ENCODE results near the gene TCF3. TPM values are rescaled to one million over a fixed set of nuclear protein-coding genes. Genes with fewer than 3 reads are reported as not detected.

The TCF3 gene
- polyA plus RNA-seq, 1 experiment: 51.7 TPM

DNA sequence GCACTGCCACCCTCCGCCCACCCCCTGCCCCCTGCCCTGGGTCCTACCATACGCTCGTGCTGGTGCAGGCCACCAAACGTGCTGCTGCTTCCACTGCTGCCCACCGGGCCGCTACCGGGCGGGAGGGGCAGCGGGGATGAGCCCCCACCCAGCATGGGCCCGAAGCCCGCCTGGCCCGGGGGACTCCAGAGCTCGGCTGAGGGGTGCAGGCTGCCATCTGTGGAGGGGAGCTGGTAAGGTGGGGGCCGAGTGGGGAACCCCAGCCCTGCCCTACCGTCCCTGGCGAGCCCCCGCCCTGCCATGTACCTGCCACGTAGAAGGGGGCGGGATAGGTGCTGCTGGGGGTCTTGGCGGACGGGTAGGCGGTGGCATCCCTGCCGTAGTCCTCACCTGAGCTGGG, 30.4 kb downstream of the TCF3 start:
- Histone ChIP-seq H3K27me3 (ENCODE audit: control insufficient read depth, insufficient read depth, low read length) (no peaks in the 10 kb centered on the region), H3K27ac (ENCODE audit: low read depth, low read length) (no peak overlapping the region), H3K4me3 (ENCODE audit: low read depth, low read length) (no peak overlapping the region), H3K9me3 (ENCODE audit: control insufficient read depth, insufficient read depth, low read length) (peaks cover 7% of the 10 kb centered on the region; the same call in 1 of the 2 replicates)
- POLR2A ChIA-PET: no interaction called here
- no peak for DNase-seq (ENCODE audit: low read depth, low spot score)
- CTCF ChIA-PET: no interaction called here
- TF ChIP-seq, protein P1, sequence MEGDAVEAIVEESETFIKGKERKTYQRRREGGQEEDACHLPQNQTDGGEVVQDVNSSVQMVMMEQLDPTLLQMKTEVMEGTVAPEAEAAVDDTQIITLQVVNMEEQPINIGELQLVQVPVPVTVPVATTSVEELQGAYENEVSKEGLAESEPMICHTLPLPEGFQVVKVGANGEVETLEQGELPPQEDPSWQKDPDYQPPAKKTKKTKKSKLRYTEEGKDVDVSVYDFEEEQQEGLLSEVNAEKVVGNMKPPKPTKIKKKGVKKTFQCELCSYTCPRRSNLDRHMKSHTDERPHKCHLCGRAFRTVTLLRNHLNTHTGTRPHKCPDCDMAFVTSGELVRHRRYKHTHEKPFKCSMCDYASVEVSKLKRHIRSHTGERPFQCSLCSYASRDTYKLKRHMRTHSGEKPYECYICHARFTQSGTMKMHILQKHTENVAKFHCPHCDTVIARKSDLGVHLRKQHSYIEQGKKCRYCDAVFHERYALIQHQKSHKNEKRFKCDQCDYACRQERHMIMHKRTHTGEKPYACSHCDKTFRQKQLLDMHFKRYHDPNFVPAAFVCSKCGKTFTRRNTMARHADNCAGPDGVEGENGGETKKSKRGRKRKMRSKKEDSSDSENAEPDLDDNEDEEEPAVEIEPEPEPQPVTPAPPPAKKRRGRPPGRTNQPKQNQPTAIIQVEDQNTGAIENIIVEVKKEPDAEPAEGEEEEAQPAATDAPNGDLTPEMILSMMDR (IDR thresholded peaks at IDR 0.05; ENCODE audit: low read depth, low read length): no peak

DNA sequence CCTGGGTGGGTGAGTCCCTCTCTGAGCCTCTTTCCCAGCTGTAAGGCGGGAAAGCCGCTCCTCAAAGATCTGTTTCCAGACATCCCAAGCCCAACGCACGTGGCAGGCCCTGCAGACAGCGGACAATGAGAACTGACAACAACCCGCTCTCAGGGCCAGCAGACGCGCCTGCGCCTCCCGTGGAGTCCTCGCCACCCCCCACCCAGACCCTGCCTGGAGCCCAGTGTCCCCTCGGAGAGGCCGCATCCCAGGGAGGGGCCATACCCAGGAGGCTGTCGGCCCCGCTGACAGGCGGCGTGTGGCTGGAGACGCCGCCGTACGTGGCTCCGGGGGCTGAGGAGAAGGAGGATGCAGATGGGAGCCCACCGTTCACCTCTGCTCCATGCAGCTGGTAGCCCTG, 30.8 kb downstream of the TCF3 start:
- H3K9me3 ChIP-seq (ENCODE audit: control insufficient read depth, insufficient read depth, low read length): peaks cover 7% of the 10 kb centered on the region; the same call in 1 of the 2 replicates
- POLR2A ChIA-PET: no interaction called here
- H3K27ac ChIP-seq (ENCODE audit: low read depth, low read length): no peak overlapping the region
- no peak for DNase-seq (ENCODE audit: low read depth, low spot score)
- H3K27me3 ChIP-seq (ENCODE audit: control insufficient read depth, insufficient read depth, low read length): no peaks in the 10 kb centered on the region
- H3K4me3 ChIP-seq (ENCODE audit: low read depth, low read length): no peak overlapping the region
- CTCF ChIA-PET: no interaction called here
- TF ChIP-seq, protein P1 (IDR thresholded peaks at IDR 0.05; ENCODE audit: low read depth, low read length): no peak

DNA sequence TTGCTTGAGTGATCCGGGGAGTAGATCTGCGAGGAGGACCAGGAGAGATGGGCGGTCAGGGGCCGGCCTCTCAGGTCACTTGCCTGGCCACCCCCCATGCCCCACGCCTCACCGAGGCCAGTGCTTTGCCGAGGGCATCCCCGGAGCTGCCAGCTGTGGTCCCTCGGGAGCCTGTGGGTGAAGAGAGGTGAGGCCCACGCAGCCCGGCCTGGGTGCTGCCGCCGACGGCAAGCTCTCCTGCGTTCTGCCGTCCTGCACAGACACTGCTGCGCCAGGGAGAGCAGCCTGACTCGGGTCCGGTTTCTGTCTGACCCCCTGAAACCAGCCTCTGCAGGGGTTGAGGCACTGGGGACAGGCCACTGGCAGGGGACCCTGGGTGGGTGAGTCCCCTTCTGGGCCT, 31.4 kb downstream of the TCF3 start:
- Histone ChIP-seq H3K4me3 (ENCODE audit: low read depth, low read length) (no peak overlapping the region), H3K9me3 (ENCODE audit: control insufficient read depth, insufficient read depth, low read length) (peaks cover 7% of the 10 kb centered on the region; the same call in 1 of the 2 replicates), H3K27ac (ENCODE audit: low read depth, low read length) (no peak overlapping the region), H3K27me3 (ENCODE audit: control insufficient read depth, insufficient read depth, low read length) (no peaks in the 10 kb centered on the region)
- ChIA-PET CTCF (no interaction called here), POLR2A (no interaction called here)
- no peak for DNase-seq (ENCODE audit: low read depth, low spot score)
- TF ChIP-seq, protein P1 (IDR thresholded peaks at IDR 0.05; ENCODE audit: low read depth, low read length): no peak

DNA sequence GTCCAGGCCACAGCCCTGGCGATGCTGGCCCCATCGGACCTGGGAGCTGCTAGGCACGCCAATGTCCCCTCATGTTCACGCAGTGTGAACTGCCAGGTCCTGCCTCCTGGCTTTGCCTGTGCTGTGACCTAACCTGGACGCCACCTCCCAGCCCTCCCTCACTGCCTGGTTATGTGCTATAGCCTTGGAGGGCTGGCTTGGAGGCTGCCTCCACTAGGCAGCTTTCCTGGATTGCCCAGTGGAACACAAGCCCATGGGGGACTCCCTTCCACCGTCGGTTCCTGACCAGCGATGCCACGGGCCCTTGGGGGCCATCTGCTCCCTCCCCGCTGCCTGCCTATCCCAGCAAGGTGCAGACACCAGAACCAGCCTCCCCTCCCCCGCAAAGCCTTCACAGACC, 31.9 kb downstream of the TCF3 start:
- Histone ChIP-seq H3K9me3 (ENCODE audit: control insufficient read depth, insufficient read depth, low read length) (peaks cover 7% of the 10 kb centered on the region; the same call in 1 of the 2 replicates), H3K4me3 (ENCODE audit: low read depth, low read length) (no peak overlapping the region), H3K27me3 (ENCODE audit: control insufficient read depth, insufficient read depth, low read length) (no peaks in the 10 kb centered on the region), H3K27ac (ENCODE audit: low read depth, low read length) (no peak overlapping the region)
- TF ChIP-seq, protein P1 (IDR thresholded peaks at IDR 0.05; ENCODE audit: low read depth, low read length): no peak
- DNase-seq (ENCODE audit: low read depth, low spot score): no peak
- ChIA-PET POLR2A (no interaction called here), CTCF (no interaction called here)

DNA sequence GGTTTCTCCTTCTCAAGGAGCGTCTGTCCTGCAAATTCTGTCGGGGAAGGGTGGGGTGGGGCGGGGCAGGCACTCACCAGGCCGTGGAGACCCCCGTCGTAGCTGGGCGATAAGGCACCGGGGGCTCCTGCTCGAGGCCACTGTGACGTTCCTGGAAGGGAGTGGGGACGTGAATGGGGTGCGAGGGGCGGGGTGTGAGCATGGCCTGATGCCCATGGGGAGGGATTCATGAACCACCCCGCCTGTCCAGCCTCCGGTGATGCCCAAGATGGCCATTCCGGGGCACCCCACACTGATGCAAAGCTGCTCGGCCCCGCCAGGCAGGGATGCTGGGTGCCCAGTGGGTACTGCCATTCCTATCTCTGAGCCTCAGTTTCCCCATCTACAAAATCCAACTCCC, 32.7 kb downstream of the TCF3 start:
- H3K27me3 ChIP-seq (ENCODE audit: control insufficient read depth, insufficient read depth, low read length): no peaks in the 10 kb centered on the region
- ChIA-PET POLR2A (no interaction called here), CTCF (no interaction called here)
- TF ChIP-seq, protein P1 (IDR thresholded peaks at IDR 0.05; ENCODE audit: low read depth, low read length): no peak
- no peaks in the 10 kb centered on the region; the same call in 1 of the 2 replicates for H3K9me3 ChIP-seq (ENCODE audit: control insufficient read depth, insufficient read depth, low read length)
- no peak overlapping the region for H3K27ac ChIP-seq (ENCODE audit: low read depth, low read length)
- H3K4me3 ChIP-seq (ENCODE audit: low read depth, low read length): no peak overlapping the region
- no peak for DNase-seq (ENCODE audit: low read depth, low spot score)

All from AG04450 (cell line).